B cell (primary cell): ENCODE results near the gene DUSP1. TPM values are rescaled to one million over a fixed set of nuclear protein-coding genes. Genes with fewer than 3 reads are reported as not detected.

Experiments
- ATAC-seq: fragments of 200-7000 bp; cut with Tn5 transposase; one replicate; pipeline ENCODE4 v1.10.0; 2021; ENCODE audit warnings: low read depth, mild to moderate bottlenecking, moderate number of reproducible peaks, moderate library complexity
- CTCF ChIA-PET: fragments of 350-600 bp; sonication (Branson Sonifier 250); formaldehyde crosslinking; loops from one replicate; lab custom pipeline; 2021; ENCODE audit warnings: antibody characterized with exemption, inconsistent platforms; lab: Charles Lee
- POLR2A ChIA-PET: fragments of 350-600 bp; sonication (Branson Sonifier 250); formaldehyde crosslinking; loops from one replicate; lab custom pipeline; 2021; ENCODE audit warnings: antibody characterized with exemption; lab: Charles Lee
- DNase-seq: peaks from one replicate; pipeline ENCODE4 v3.0.0; 2013
- H2AFZ ChIP-seq: 2 replicates; pipeline ENCODE4 v1.6.1; 2012; ENCODE audit warnings: mild to moderate bottlenecking, low read depth, low read length; ENCODE audit not compliant: insufficient read depth, poor library complexity, severe bottlenecking
- H3K27ac ChIP-seq, 2 donors: 1 replicate in 1 of 2; 2 replicates in 1 of 2; pipeline ENCODE4 v1.5.1; 2012 to 2013; ENCODE audit warnings: low read length in 2 of 2, mild to moderate bottlenecking in 2 of 2, moderate library complexity in 1 of 2
- H3K27me3 ChIP-seq, 4 experiments: fragments of 200-600 bp in 1 of 4; sonication (generic) in 1 of 4; replicated peaks in 1 of 4; 1 replicate in 2 of 4; 2 replicates in 2 of 4; pipeline versions ENCODE4 v1.6.1 to v1.7.0; 2013 to 2016; ENCODE audit warnings: low read length in 3 of 4, mild to moderate bottlenecking in 2 of 4, mixed read lengths in 1 of 4, moderate library complexity in 1 of 4; ENCODE audit not compliant: insufficient read depth in 4 of 4, control insufficient read depth in 3 of 4; ENCODE audit errors: control extremely low read depth in 1 of 4
- H3K36me3 ChIP-seq, 2 experiments: replicated peaks in 1 of 2; 1 replicate in 1 of 2; 2 replicates in 1 of 2; pipeline versions ENCODE4 v1.6.1 to v1.7.1; 2013; ENCODE audit warnings: low read length in 1 of 2; ENCODE audit not compliant: insufficient read depth in 2 of 2, control insufficient read depth in 1 of 2; ENCODE audit errors: control extremely low read depth in 1 of 2, extremely low read depth in 1 of 2
- H3K4me1 ChIP-seq, 2 donors: fragments of 200-600 bp in 1 of 2; sonication (generic) in 1 of 2; 1 replicate in 1 of 2; 2 replicates in 1 of 2; pipeline versions ENCODE4 v1.5.1 to v1.6.1; 2013 to 2017; ENCODE audit warnings: low read length in 2 of 2; ENCODE audit not compliant: control insufficient read depth in 2 of 2, insufficient read depth in 2 of 2
- H3K4me2 ChIP-seq: replicated peaks from 2 replicates; pipeline ENCODE3; 2012; ENCODE audit warnings: mild to moderate bottlenecking, low read depth, low read length; ENCODE audit not compliant: poor library complexity, severe bottlenecking
- H3K4me3 ChIP-seq, 5 experiments: fragments of 200-600 bp in 1 of 5; sonication (generic) in 1 of 5; 1 replicate in 3 of 5; 2 replicates in 2 of 5; pipeline versions ENCODE4 v1.5.1 to v1.7.0; 2011 to 2016; ENCODE audit warnings: low read length in 4 of 5, mild to moderate bottlenecking in 4 of 5, low read depth in 2 of 5, control low read depth in 1 of 5, moderate library complexity in 1 of 5; ENCODE audit not compliant: insufficient read depth in 1 of 5; ENCODE audit errors: control extremely low read depth in 1 of 5, extremely low read depth in 1 of 5
- H3K79me2 ChIP-seq: fragments of 200-600 bp; sonication (generic); one replicate; pipeline ENCODE4 v1.6.0; 2016; ENCODE audit warnings: low read length; ENCODE audit not compliant: control insufficient read depth, insufficient read depth
- H3K9ac ChIP-seq: fragments of 200-600 bp; sonication (generic); 2 replicates; pipeline ENCODE4 v1.6.1; 2017; ENCODE audit warnings: mild to moderate bottlenecking, low read length, moderate library complexity
- H3K9me3 ChIP-seq, 3 donors: one replicate each; pipeline versions ENCODE4 v1.6.1 to v1.7.1; 2013; ENCODE audit warnings: low read length in 2 of 3; ENCODE audit not compliant: control insufficient read depth in 2 of 3, insufficient read depth in 1 of 3; ENCODE audit errors: control extremely low read depth in 1 of 3
- H4K20me1 ChIP-seq: 2 replicates; pipeline ENCODE4 v1.6.0; 2012; ENCODE audit warnings: mild to moderate bottlenecking, low read length; ENCODE audit not compliant: insufficient read depth, control insufficient read depth, poor library complexity, severe bottlenecking
- H3K27ac Mint-ChIP-seq: one replicate; pipeline ENCODE4 v1.8.0; 2021; ENCODE audit warnings: mixed read lengths
- H3K27me3 Mint-ChIP-seq: one replicate; pipeline ENCODE4 v1.8.0; 2021; ENCODE audit warnings: mixed read lengths
- H3K4me1 Mint-ChIP-seq: one replicate; pipeline ENCODE4 v1.8.0; 2021; ENCODE audit warnings: mixed read lengths
- H3K4me3 Mint-ChIP-seq: one replicate; pipeline ENCODE4 v1.8.0; 2021; ENCODE audit warnings: mixed read lengths
- H3K9me3 Mint-ChIP-seq: one replicate; pipeline ENCODE4 v1.8.0; 2022; ENCODE audit warnings: mixed read lengths; ENCODE audit not compliant: insufficient read depth
- CTCF ChIP-seq: fragments of 200-600 bp; IDR thresholded peaks from one replicate; pipeline ENCODE4 v1.8.0; 2022; ENCODE audit warnings: antibody characterized with exemption, mild to moderate bottlenecking
- EZH2 ChIP-seq: IDR thresholded peaks from 2 replicates; pipeline ENCODE4 v1.6.1; 2012; ENCODE audit warnings: borderline replicate concordance, low read depth, mild to moderate bottlenecking, moderate library complexity, low read length; ENCODE audit not compliant: insufficient read depth, poor library complexity, severe bottlenecking
- WGBS: methylation state at CpG from one replicate; pipeline ENCODE4 v1.1.5; 2013; ENCODE audit warnings: missing lambda C conversion rate; ENCODE audit not compliant: insufficient coverage; 5-methylcytosine and 5-hydroxymethylcytosine counted together
- intact Hi-C: fragments of 100-400 bp; cut with micrococcal nuclease; formaldehyde crosslinking; loops from one replicate; pipeline ENCODE4 v1.10.0; 2022
- polyA plus RNA-seq: library from polyadenylated mRNA; depleted of rRNA; stranded (reverse); fragments of >200 nt; gene quantifications from 2 replicates; pipeline ENCODE4 v1.2.3, GENCODE V29; 2012
- total RNA-seq, 2 donors: library from RNA; stranded (reverse); fragments of 120-200 nt in 1 of 2; gene quantifications; 1 replicate in 1 of 2; 2 replicates in 1 of 2; pipeline versions ENCODE4 v1.2.3 to v1.2.4, GENCODE V29; 2013 to 2022

Gene DUSP1
- total and polyA plus RNA-seq, 2 donors (not counting 1 experiment from before 2014, with no cell fraction given), result 71.2 to 4,228 TPM

- WGBS, result 90% methylated on average over 18 of the region's 22 CpGs
- Histone ChIP-seq H3K36me3 (no peaks in the 10 kb centered on the region), H3K9me3 (peaks cover 0 to 3% (median 0%) of the 10 kb centered on the region in 3 donors), H3K27ac (no peak overlapping the region), H3K27me3 (no peaks in the 10 kb centered on the region), H3K9ac (no peak overlapping the region), H4K20me1 (no peaks in the 10 kb centered on the region), H3K4me3 (no peak overlapping the region), H3K79me2 (no peaks in the 10 kb centered on the region), H2AFZ (no peak overlapping the region), H3K4me2 (no peak overlapping the region), H3K4me1 (no peaks in the 10 kb centered on the region)
- ATAC-seq, result no peak
- H3K27me3 Mint-ChIP-seq, result no peaks in the 10 kb centered on the region
- CTCF ChIA-PET, result interaction anchor here (0.7 to 3.4 kb wide), 5 partner anchors 11 to 237 kb away, joined by 3 to 25 read pairs (median 6); no protein-coding TSS in a partner anchor
- no peak overlapping the region for H3K27ac Mint-ChIP-seq
- POLR2A ChIA-PET, result interaction anchor here (0.6 kb wide), 1 partner anchor 11 kb away, joined by 3 read pairs; no protein-coding TSS in a partner anchor
- no peak for DNase-seq
- intact Hi-C loops, result no loop called here
- TF ChIP-seq EZH2 (no peak), CTCF (no peak)
- no peaks in the 10 kb centered on the region for H3K9me3 Mint-ChIP-seq
- H3K4me1 Mint-ChIP-seq, result no peaks in the 10 kb centered on the region
- no peak overlapping the region for H3K4me3 Mint-ChIP-seq
Observed at GRCh38 chr5:172724242-172725183, 46.5 kb downstream of the DUSP1 start.

- Histone ChIP-seq H3K27ac (no peak overlapping the region), H3K79me2 (no peaks in the 10 kb centered on the region), H2AFZ (no peak overlapping the region), H3K27me3 (no peaks in the 10 kb centered on the region), H3K4me2 (no peak overlapping the region), H3K36me3 (no peaks in the 10 kb centered on the region), H3K4me1 (no peaks in the 10 kb centered on the region), H3K4me3 (no peak overlapping the region), H3K9me3 (peaks cover 0 to 3% (median 0%) of the 10 kb centered on the region in 3 donors), H4K20me1 (no peaks in the 10 kb centered on the region), H3K9ac (no peak overlapping the region)
- Mint-ChIP-seq H3K4me1 (no peaks in the 10 kb centered on the region), H3K4me3 (no peak overlapping the region), H3K27me3 (no peaks in the 10 kb centered on the region), H3K27ac (no peak overlapping the region), H3K9me3 (no peaks in the 10 kb centered on the region)
- no peak for TF ChIP-seq CTCF
- TF ChIP-seq EZH2, result no peak
- ATAC-seq, result no peak
- ChIA-PET POLR2A (no interaction called here), CTCF (interaction anchor here (0.6 to 3.4 kb wide), 4 partner anchors 10 to 207 kb away, joined by 3 to 25 read pairs (median 6); no protein-coding TSS in a partner anchor)
- DNase-seq, result no peak
- intact Hi-C loops, result no loop called here
- WGBS, result 67% methylated on average over 1 of the region's 2 CpGs
Observed at GRCh38 chr5:172723508-172723907, 47.5 kb downstream of the DUSP1 start.
